ENCODE results near the gene PCBP3. TPM values are rescaled to one million over a fixed set of nuclear protein-coding genes. Genes with fewer than 3 reads are reported as not detected.

Gene PCBP3
- total RNA-seq, 1 donor from 2014 or later, result 0.72 TPM

DNA sequence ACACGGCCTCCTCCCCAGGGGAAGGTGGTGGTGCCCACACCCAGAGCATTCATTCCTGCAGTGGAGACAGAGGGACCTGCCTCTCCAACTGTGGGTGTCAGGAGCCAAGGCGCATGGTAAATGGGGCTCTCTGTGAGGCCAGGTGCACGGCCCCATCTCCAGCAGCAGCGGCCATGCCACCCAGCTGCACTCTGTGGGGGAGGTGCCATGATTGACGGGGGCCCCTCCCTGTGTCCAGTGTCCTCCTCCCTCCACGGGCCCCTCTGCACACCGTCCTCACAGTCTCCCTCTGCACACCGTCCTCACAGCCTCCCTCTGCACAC lies 254.5 kb downstream of the PCBP3 start:
- ATAC-seq, result no peak

DNA sequence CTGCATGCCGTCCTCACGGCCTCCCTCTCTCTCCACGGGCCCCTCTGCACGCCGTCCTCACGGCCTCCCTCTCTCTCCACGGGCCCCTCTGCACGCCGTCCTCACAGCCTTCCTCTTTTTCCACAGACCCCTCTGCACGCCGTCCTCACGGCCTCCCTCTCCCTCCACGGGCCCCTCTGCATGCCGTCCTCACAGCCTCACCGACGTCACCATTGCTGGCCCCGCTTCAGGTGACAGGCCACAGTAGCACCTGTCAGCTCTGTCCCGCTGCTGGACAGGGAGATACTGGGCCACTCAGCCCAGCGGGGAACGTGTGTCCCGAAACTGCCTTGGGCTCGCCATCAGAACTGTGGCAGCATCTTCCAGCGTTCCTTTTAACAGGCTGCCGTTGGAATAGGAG lies 255.3 kb downstream of the PCBP3 start:
- ATAC-seq, result no peak

DNA sequence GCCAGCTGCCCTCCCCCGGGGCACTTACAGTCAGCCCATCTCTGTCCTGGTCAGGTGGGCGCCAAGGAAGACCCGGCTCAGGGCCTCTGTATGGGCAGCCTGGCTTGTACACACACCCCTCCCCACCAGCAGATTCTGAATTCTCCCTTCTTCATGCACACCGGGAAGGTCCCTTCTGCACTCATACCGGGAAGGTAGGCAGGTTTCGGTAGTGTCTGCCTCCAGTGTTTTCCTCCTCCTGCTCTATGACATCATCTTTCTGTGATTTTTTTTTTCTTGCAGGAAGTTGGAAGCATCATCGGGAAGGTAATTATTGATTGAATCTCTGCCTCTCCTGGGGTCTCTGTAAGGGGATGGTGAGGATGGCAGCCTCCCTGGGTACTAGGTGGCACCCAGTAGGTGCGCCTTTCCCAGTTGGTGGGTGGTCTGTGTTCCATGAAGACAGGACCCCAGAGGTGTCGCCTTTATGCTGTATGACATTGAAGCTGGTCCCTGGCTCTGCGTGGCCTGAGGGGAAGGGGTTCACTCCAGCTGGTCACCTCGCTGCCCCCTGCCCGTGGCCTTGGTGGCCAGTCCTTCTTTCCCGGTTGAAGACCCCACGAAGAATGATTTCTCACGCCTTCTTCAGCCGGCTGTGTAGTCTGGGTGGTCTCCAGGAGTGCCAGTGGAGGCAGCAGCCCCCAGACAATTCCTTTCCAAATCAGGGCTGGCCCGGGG lies 255.9 kb downstream of the PCBP3 start:
- no peak for ATAC-seq

DNA sequence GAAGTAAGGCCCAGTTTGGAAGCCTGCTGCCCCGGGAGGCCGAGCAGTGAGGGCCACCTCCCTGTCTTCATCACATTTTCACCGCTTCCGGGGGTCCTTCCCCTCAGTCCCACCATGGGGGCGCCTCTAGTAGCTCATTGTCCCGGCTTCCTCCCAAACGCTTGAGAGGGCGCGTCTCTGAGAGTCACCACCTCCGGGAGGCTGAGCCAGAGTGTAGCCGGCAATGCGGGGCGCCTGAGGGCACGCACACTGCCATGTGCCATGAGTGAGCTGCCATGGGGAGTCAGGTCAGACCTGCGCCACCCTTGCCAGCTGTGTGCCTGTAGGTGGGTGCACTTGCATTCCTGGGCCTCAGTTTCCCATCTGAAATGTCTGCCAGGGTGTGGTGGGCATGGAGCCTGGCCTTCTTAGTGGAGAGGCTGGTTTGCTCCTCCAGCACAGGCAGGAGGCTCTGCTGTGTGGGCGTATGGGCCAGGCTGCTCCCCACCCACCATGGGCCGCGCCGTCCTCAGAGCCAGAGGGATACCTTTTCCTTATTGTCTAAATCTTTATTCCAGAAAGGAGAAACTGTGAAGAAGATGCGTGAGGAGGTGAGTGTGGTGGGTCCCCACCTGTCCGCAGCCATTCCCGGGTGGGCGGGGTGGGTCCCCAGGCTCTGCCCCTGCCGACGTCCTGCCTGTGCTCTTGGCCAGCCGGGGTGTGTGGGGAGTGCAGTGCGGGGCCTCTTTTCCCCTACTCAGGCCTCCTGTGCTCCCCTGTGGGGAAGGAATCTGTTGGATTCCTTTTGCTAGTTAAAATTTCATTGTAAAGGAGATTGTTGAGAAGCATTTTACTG lies 256.7 kb downstream of the PCBP3 start:
- no peak for ATAC-seq

DNA sequence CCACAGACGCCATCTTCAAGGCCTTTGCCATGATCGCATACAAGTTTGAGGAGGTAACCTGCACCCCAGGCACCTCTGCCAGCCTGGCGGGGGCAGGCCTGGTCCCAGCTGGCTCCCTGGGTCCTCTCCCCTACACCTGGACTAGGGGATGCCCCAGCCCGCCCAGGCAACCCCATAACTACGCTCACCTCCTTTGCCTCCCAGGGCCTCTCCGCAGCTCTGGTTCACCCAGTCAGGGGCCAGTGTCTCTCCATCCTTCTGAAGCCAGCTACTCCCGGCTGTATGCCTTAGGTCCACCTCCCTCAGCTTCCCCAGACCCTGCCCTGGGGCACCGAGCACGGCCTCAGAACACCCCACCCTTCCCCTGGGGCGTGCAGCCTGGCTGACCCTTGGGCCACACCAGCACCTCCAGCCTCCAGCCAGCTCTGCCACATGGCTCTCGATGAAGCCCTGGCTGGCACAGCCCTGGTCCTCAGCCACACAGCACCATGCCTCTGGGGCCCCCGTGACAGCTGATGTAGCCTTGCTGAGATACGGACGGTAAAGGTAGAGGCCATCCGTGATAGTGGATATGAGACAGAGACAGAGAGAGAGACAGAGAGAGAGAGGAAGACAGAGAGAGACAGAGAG lies 257.7 kb downstream of the PCBP3 start:
- peak; percentile 16 for ATAC-seq

DNA sequence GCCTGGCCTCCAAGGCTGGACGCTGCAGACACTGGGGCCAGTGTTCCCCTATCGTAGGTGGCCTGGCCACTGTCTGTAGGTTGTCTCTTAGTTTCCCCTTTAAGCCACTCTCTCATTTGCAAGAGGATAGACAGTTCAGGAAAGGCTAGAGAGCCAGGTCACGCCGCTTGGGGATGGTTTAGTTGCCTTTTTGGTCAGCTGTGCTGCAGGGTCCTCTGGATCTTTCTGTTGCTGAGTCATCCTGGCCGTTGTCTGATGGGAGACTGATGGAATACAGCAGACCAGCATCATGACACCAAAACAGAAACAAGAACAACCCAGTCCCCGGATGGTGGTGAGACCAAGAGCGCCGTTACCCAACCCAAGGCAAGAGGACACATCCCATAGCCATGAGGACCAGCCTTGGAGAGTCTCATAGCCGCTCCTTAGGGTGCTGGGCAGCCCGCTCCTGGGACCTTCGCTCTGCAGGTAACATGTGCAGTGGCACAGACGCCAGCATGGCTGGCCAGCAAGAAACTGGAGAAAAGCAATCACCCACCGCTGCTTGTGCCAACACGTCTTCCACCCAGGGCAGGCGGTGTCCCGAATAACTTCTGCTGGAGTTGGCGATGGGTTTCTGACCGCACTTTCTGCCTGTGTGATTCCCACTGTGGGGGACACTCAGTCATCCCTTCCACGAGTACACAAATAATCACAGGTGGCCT lies 258.9 kb downstream of the PCBP3 start:
- ATAC-seq, result no peak

DNA sequence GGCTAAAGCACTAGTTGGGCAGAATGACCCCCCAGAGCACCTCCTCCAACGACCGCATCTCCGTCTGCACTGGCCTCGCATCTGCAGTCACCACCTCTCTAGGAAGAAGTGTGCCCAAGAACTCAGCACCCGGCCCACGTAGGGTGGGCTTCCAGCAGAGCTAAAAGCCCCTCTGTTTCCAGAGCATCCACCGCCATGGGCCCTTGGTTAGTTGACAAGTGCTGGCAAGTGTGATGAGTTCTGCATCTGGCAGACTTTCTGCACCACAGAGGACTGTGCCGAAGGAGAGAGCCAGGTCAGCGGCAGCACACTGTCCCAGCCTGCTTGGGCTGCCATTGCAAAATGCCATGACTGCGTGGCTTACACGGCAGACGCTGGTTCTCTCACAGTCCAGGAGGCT lies 261.7 kb downstream of the PCBP3 start:
- no peak for ATAC-seq

DNA sequence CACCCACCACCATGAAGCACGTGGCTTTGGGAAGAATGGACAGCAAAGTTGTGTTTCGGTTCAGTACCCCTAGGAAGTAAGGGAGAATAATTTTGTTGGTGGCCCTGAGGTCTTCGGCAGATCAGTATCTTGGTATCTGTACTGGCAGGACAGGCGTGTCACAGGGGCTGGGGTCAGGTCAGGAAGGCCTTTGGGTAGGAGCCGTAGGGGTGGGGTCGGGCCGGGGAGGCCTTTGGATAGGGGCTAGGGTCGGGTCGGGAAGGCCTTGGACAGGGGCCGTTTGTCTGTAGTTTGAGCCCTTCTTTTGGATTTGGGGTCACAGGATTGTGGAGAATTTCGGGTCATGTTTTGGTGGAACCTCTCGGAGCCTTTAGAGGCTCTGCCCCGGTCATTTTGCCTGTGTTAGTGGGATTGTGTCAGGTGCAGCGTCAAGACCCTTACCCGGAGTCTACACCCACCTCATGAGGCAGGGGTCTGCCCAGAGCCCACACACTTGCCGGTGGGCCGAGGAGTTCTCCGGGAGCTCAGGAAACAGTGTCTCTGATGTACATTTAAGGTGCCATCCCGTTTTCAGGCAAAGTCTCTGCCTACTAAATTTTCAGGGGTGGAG lies 262.8 kb downstream of the PCBP3 start:
- ATAC-seq, result no peak

DNA sequence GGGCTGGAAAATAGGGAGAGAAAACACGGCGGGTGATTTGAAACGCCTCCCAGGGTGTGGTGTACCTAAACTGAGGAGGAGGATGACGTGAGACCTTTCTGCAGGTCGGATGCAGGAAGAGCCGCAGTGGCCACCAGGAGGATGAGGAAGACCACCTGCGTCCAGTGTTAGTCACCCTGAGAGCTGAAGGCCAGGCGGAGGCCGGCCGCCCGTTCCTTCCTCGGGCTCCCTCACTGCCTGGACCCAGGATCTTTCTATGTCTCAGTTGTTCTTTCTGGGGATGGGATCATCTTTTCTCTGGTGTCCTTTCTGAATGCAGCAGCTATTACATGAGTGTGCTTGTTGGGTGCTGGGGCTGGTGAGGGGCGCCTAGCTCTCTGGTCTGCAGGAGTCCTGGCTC lies 263.3 kb downstream of the PCBP3 start:
- no peak for ATAC-seq

DNA sequence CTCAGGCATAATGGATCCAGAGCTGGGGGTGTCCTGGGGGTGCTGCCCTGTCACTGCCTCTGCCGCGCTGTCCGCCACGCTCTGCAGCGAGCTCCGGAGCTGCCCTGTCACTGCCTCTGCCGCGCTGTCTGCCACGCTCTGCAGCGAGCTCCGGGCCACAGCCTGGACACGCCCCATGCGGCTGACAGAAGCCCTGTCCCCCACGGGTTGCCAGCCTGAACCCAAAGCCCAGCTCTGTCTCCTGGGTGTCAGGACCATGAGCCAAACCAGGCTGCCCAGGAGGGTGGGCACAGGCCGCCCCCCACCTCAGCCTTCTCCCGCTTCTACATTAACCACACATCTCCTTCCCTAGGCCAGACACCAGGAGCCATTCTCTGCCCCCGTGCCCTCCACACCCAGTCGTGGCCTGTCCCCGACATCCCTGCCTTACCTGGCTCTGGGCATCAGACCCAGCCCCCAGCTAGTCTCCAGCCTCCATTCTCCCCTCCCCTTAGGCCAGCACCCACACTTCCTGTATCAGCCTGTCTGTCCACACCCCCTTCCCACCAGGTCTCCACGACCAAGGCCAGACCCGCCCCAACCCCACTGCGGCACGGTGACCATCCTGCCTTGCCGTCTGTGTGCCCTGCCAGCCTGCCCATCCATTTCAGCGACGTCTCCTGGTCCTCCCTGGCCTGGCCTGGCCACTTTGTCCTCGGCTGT lies 265.2 kb downstream of the PCBP3 start:
- no peak for ATAC-seq

DNA sequence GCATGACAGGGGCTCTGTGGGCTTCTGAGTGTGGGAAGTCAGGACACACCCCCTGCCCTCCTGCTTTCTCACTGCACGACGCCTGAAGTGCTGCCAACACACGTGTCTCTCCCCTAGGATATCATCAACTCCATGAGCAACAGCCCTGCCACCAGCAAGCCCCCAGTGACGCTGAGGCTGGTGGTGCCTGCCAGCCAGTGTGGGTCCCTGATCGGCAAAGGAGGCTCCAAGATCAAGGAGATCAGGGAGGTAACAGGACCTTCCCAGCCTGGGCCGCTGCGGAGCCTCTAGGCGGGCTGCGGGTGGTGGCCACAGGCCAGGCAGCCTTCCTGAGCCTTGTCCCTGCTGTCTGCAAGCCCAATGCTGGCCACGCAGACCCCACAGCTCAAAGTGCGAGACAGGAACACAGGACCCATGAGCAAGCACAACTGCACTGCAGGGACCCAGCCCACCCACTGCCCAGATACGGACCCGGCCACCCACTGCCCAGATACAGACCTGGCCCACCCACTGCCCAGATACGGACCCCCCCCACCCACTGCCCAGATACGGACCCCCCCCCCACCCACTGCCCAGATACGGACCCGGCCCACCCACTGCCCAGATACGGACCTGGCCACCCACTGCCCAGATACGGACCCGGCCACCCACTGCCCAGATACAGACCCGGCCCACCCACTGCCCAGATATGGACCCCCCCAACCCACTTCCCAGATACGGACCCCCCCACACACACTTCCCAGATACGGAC lies 265.9 kb downstream of the PCBP3 start:
- ATAC-seq, result no peak

DNA sequence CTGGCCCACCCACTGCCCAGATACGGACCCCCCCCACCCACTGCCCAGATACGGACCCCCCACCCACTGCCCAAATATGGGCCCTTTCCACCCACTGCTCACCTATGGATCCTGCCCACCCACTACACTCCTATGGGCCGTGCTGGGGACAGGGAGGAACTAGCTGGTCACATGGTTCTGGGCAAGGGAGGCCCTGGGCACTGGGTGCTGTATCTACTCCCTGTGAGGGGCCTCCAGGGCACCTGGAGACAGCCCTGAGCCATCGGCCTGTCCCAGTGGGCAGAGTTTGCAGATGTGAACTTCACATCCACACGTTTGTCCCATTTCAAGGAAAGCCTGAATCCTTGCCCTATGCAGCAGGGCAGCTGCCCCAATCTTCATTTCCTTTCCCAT lies 266.6 kb downstream of the PCBP3 start:
- ATAC-seq, result no peak

DNA sequence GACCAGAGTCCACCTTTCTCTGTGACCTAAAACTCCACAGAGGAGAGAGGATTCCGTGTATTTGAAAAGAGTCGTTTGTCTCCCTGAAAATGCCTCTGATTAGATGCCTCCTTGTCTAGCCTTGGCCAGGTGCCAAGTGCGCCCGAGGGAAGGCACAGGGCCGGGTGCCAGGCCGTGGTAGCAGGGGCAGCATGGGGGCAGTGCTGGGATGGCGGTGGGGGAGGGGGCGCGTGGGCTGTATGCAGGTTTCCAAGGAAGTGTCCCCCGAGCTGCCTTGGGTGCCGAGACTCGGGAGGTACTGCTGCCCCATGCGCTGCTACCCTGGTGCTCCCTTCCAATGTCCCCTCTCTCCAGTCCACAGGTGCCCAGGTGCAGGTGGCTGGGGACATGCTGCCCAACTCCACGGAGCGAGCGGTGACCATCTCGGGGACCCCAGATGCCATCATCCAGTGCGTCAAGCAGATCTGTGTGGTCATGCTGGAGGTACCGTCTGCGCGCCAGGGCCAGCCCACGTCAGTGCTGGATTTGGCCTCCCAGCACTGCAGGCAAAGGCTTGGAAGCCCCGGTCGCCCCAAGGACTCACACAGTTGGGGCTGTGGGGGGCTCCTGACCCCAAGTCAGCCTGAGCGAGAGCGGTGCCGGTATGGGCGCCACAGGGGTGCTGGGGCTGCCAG lies 267.2 kb downstream of the PCBP3 start:
- ATAC-seq, result no peak

DNA sequence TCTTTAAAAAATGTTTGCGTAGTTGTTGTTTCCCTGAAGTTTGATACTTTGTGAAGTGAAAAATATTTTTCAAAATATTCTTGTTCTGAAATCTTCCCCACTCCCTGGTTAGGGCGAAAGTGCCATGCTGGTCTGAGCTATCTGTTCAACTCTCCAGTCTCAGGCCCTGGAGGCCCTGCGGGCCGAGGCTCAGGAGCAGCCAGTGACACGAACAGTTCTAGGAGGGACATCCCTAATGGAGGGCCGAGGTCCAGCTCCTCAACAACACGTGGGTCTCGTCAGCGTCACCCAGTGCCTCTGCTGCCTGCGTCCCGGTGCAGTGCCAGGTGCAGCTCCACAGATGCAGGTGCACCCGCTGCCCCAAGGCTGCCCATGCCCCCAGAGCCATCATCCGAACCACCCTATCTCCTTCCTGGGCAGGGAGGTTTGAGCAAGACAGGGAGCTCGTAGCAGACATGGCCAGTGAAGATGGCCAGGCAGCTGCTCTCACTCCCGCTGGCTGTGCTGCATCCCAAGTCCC lies 268.3 kb downstream of the PCBP3 start:
- ATAC-seq, result no peak

DNA sequence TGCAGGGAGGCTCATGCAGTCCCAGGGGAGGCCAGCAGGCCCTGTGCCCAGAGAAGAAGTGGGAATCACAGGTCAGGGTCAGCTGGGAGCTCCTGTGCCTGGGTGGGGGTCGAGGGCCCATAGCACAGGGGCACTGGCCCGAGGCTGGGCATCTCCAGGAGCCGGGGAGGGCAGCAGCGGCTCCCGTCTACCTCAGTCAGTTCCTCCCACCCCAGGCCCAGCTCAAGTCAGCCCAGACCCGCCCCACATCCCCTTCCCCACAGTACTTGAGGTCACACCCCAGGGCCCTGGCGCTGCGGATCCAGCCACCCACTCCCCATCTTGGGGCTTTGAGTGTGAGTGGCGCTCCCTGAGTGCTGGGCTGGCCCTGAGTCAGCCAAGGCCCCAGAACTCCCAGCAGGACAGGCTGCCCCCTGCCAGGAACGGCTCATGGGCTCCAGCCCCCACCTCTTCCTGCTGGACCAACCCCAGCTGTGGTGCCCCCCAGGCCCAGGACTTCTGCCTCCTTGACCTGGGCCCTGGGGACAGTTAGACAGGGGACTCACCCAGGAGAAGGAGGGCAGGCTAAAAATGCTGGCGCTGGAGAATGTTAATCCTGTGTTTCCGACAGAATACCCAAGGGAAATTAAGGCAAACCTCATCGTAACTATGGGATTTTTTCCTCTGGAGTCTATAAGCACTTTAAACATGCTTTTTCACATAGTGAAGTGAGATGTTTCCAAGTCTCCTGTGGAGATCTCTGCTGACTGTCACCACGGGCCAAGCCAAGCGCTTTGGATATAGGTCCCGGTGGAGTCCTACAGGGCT lies 269.3 kb downstream of the PCBP3 start:
- ATAC-seq, result no peak

DNA sequence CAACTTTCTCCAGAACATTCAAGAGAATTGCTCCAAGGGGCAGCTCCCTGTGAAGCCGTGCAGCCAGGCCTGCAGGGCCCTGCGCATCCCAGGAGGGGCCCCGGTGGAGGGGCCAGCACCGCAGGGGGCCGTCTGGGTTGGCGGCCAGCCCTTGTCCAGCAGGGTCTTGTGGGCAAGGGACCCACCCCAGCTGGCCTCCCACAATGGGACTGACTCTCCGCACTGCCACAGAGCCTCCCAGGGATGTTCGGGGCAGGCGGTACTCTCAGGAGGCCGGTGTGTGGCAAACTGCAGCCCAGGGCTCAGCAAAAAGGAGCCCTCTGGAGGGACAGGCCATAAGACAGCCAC lies 269.9 kb downstream of the PCBP3 start:
- ATAC-seq, result no peak

DNA sequence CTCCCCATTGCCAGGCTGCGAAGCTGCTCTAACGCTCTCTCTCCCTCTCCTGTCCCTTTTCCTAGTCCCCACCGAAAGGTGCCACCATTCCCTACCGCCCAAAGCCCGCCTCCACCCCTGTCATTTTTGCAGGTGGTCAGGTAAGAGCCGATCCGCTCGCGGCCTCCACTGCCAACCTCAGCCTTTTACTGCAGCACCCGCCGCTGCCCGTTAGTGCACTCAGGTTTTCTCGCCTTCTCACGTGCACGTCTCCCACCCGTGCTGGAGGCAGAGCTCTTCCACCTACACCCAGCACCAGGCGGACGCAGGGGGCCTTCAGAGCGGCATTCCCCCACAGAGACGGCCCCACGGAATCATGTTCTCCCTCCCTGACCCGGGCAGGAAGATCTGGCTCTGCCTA lies 270.4 kb downstream of the PCBP3 start:
- no peak for ATAC-seq

DNA sequence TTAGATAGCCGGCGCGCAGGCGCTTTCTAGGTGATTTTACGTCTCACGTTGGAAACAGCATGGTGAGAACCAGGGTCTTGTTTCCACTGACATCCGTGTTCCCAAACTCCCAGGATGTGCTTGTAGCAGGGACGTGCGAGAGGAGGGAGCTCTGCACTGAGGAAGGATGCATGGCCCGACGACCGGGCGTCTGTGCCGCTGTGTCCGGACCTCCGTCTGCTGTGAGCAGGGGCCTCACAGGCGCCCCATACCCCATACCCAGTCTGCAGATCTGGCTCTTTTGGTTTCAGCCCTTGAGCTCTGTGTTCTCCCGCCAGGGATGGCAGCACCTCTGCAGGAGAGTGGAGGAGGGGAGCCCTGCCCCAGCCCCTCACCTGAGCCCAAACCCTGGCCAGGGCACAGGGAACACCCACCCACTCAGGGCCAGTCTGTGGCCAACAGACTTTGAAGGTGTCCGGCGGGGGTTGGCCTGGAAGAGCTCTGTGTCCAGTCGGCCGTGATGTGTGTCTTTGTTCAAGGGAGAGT lies 270.9 kb downstream of the PCBP3 start:
- no peak for ATAC-seq

DNA sequence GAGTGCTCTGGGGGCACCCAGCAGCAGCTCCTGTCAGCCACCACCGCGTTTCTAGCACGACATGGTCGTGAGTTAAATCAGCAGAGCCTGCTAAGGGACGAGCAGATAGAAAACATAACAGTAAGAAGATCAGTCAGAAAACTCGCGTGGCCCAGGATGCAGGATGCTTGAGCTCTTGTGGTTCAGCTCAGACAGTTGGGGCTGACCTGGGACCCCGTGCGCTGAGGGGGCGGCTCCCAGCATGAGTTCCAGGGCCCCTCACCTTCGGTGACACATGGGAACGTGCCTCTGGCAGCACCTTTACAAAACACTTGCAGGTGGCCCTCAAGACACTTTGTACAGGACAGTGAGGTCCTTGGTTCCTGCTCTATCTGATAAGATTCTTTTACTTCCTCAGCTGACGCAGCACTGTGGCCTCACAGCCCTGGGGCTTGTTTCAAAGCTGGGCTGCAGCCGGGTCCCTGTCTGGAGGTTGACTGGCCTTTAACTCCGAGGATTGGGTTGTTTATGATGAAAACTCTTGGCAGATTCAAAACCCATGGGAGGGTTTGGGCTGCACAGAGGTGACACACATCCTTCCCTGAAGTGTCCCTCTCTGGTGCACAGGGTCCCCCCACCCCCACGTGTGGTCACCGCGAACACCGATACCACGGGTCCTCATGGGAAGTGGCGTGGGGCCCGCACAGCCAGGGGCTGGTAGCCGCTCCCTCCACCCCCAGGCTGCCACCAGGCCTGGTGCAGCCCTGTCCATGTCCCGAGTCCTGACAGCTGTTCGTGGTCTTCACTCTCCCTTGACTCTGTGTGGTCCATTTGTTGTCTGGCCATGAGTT lies 272.7 kb downstream of the PCBP3 start:
- no peak for ATAC-seq

All from esophagus mucosa (tissue), 1 donor.